ENCODE measurements around the gene GPHA2.

- TF ChIP-seq CTCF (IDR thresholded peaks at IDR 0.05) = no peak
- no peak for TF ChIP-seq POLR2A (IDR thresholded peaks at IDR 0.05)
These were observed 6.7 kb downstream of the GPHA2 start for GRCh38 chr11:64928957-64929356.

Measured in uterus (tissue), 2 donors.